Fibroblast of pulmonary artery (primary cell): ENCODE data around the gene SLC25A14.

Source experiments
- DNase-seq: peaks from one replicate; pipeline ENCODE4 v3.0.0-alpha.2; 2010; ENCODE audit warnings: low read depth
- H3K4me3 ChIP-seq: replicated peaks from 2 replicates; pipeline ENCODE4 v1.5.1; 2011; ENCODE audit warnings: low read depth, mild to moderate bottlenecking, control low read depth, low read length, moderate library complexity
- TF ChIP-seq, protein P1 (sequence below): IDR thresholded peaks from 2 replicates; pipeline ENCODE4 v1.5.1; 2011; ENCODE audit warnings: mild to moderate bottlenecking, control low read depth, low read length, inconsistent platforms; ENCODE audit errors: missing control alignments

The SLC25A14 gene

DNA sequence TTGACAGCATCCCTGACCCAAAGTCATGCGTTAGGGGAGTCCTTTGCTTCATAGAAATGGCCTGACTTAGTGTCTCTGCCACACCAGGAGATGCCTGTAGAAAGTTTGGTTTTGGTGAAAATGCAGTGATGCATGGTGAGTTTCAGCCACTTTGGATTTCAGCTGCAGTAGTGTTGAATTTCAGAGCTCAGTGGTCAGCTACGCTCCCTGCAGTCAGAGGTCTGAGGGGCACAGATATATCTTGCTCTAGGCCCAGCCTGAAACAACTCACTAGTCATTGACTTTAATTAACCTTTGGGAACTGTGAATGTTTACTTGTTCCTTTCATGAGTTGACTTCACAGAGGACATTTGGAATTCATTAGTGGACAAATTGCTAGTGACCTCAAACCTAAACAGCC lies 79.5 kb downstream of the SLC25A14 start:
- no peak overlapping the region for H3K4me3 ChIP-seq
- no peak for DNase-seq
- TF ChIP-seq, protein P1, sequence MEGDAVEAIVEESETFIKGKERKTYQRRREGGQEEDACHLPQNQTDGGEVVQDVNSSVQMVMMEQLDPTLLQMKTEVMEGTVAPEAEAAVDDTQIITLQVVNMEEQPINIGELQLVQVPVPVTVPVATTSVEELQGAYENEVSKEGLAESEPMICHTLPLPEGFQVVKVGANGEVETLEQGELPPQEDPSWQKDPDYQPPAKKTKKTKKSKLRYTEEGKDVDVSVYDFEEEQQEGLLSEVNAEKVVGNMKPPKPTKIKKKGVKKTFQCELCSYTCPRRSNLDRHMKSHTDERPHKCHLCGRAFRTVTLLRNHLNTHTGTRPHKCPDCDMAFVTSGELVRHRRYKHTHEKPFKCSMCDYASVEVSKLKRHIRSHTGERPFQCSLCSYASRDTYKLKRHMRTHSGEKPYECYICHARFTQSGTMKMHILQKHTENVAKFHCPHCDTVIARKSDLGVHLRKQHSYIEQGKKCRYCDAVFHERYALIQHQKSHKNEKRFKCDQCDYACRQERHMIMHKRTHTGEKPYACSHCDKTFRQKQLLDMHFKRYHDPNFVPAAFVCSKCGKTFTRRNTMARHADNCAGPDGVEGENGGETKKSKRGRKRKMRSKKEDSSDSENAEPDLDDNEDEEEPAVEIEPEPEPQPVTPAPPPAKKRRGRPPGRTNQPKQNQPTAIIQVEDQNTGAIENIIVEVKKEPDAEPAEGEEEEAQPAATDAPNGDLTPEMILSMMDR, result no peak
